Activated CD4-positive, alpha-beta memory T cell treated with anti-CD3 and anti-CD28 coated beads, Interleukin-2, amount 10 ng/mL, durations not matched to agents 7 days and 5 days (primary cell): ENCODE measurements around the gene PCLO. TPM values are rescaled to one million over a fixed set of nuclear protein-coding genes. Genes with fewer than 3 reads are reported as not detected.
"Not testable (repeated sequence)": the region's sequence is repeated elsewhere in the genome, so short reads cannot be mapped to it uniquely, and the experiment has no call there.

Experiments
- CTCF ChIA-PET: fragments of 350-600 bp; sonication (Branson Sonifier 250); formaldehyde crosslinking; loops from one replicate; lab custom pipeline; 2021; ENCODE audit warnings: antibody characterized with exemption, inconsistent platforms; lab: Charles Lee
- POLR2A ChIA-PET: fragments of 350-600 bp; sonication (Branson Sonifier 250); formaldehyde crosslinking; loops from one replicate; lab custom pipeline; 2021; ENCODE audit warnings: antibody characterized with exemption; lab: Charles Lee
- DNase-seq: peaks from one replicate; pipeline ENCODE4 v3.0.0-alpha.2; 2020
- H3K27ac Mint-ChIP-seq: one replicate; pipeline ENCODE4 v1.8.0; 2021; ENCODE audit warnings: mild to moderate bottlenecking, mixed read lengths
- H3K27me3 Mint-ChIP-seq: one replicate; pipeline ENCODE4 v1.8.0; 2021; ENCODE audit warnings: mixed read lengths
- H3K36me3 Mint-ChIP-seq: one replicate; pipeline ENCODE4 v1.8.0; 2021; ENCODE audit warnings: low read depth, mixed read lengths
- H3K4me1 Mint-ChIP-seq: one replicate; pipeline ENCODE4 v1.8.0; 2021; ENCODE audit warnings: mixed read lengths
- H3K4me3 Mint-ChIP-seq: one replicate; pipeline ENCODE4 v1.8.0; 2021; ENCODE audit warnings: mild to moderate bottlenecking, mixed read lengths
- H3K9me3 Mint-ChIP-seq: one replicate; pipeline ENCODE4 v1.8.0; 2021; ENCODE audit warnings: mixed read lengths
- total RNA-seq, 2 experiments: library from RNA; stranded (reverse); gene quantifications; one replicate each; pipeline ENCODE4 v1.2.3, GENCODE V29; 2021

PCLO gene
- total RNA-seq, 2 experiments from 2014 or later, result not detected

GRCh38 chr7:82957521-82957920, 205.2 kb downstream of the PCLO start:
- no peaks in the 10 kb centered on the region for H3K27me3 Mint-ChIP-seq
- H3K4me1 Mint-ChIP-seq, result no peaks in the 10 kb centered on the region
- no peak for DNase-seq
- CTCF ChIA-PET, result no interaction called here
- POLR2A ChIA-PET, result no interaction called here
- H3K27ac Mint-ChIP-seq, result no peak overlapping the region
- no peak overlapping the region for H3K4me3 Mint-ChIP-seq
- peaks cover 9% of the 10 kb centered on the region for H3K9me3 Mint-ChIP-seq
- H3K36me3 Mint-ChIP-seq, result no peaks in the 10 kb centered on the region

GRCh38 chr7:82953324-82954027, 209.2 kb downstream of the PCLO start:
- POLR2A ChIA-PET, result no interaction called here
- Mint-ChIP-seq H3K4me1 (no peaks in the 10 kb centered on the region), H3K27ac (no peak overlapping the region), H3K36me3 (no peaks in the 10 kb centered on the region), H3K4me3 (no peak overlapping the region), H3K9me3 (peaks cover 19% of the 10 kb centered on the region), H3K27me3 (no peaks in the 10 kb centered on the region)
- DNase-seq, result no peak
- CTCF ChIA-PET, result no interaction called here

DNA sequence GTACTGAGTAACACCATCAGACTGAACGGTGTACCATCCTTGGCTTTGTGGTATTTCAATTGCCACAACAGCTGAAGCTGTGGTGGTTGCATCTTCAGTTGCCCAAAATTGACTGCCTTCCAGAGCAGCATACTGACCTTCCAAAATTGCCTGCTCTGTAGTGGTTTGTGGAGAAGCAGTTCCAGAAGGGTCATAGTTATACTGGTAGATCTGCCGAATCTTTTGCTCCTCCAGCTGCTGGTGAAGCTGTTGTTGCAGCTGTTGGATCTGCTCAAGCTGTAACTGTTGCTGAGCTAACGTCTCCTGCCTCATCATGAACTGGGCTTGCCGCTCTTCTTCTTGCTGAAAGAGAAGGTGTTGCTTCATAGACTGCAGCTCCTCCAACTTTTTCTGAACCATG, 212.2 kb downstream of the PCLO start:
- Mint-ChIP-seq H3K27me3 (no peaks in the 10 kb centered on the region), H3K36me3 (no peaks in the 10 kb centered on the region), H3K4me3 (no peak overlapping the region), H3K27ac (no peak overlapping the region), H3K9me3 (peaks cover 15% of the 10 kb centered on the region), H3K4me1 (no peaks in the 10 kb centered on the region)
- DNase-seq, result no peak
- CTCF ChIA-PET, result no interaction called here
- POLR2A ChIA-PET, result no interaction called here

DNA sequence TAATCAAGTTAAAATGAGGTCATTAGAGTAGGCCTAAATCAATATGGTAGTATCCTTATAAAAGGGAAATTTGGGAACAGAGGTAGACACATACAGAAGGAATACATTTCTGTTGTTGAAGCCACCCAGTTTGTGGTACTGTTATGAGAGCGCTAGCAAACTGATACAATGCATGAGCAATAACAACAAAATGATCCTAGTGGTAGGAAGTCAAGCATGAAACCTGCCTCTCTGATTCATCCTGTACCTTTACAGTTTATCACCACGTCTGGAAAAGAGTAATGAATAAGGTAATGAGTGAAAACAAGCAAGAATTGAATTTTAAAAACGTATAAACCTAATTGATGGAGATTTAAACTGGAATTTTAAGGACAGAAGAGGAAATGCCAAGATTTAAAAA, 217.2 kb downstream of the PCLO start:
- Mint-ChIP-seq H3K27ac (no peak overlapping the region), H3K9me3 (peaks cover 7% of the 10 kb centered on the region), H3K27me3 (no peaks in the 10 kb centered on the region), H3K4me3 (no peak overlapping the region), H3K4me1 (no peaks in the 10 kb centered on the region), H3K36me3 (no peaks in the 10 kb centered on the region)
- ChIA-PET CTCF (no interaction called here), POLR2A (no interaction called here)
- no peak for DNase-seq

- H3K27me3 Mint-ChIP-seq, result no peaks in the 10 kb centered on the region
- peaks cover 7% of the 10 kb centered on the region for H3K9me3 Mint-ChIP-seq
- H3K27ac Mint-ChIP-seq, result no peak overlapping the region
- ChIA-PET POLR2A (no interaction called here), CTCF (no interaction called here)
- no peak overlapping the region for H3K4me3 Mint-ChIP-seq
- no peaks in the 10 kb centered on the region for H3K36me3 Mint-ChIP-seq
- no peaks in the 10 kb centered on the region for H3K4me1 Mint-ChIP-seq
- no peak for DNase-seq
These were observed 217.6 kb downstream of the PCLO start for GRCh38 chr7:82945056-82945455.

- Mint-ChIP-seq H3K36me3 (no peaks in the 10 kb centered on the region), H3K27ac (no peak overlapping the region), H3K27me3 (no peaks in the 10 kb centered on the region), H3K9me3 (peaks cover 4% of the 10 kb centered on the region), H3K4me3 (no peak overlapping the region), H3K4me1 (no peaks in the 10 kb centered on the region)
- ChIA-PET POLR2A (no interaction called here), CTCF (no interaction called here)
- no peak for DNase-seq
These were observed 230.2 kb downstream of the PCLO start for GRCh38 chr7:82932516-82932915.

DNA sequence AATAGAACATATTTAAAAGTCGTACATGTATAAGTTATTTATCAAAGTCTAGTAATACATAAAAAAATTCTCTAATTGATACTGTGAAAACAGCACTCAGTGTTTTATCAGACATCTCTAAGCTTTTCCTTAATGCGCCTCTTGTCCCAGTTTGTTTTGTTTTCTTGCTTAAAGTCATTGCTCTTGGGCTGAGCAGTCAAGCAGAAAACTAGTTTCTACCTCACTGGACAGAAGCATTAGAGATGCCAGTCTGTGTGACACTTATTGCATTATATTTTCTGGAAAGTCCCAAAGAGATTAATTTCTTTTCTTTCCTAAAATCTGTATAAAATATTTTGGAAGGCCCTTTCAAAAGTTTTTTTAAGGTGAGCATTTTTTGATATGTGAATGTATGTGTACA, 236.2 kb downstream of the PCLO start:
- DNase-seq, result no peak
- Mint-ChIP-seq H3K9me3 (peaks cover 11% of the 10 kb centered on the region), H3K27ac (no peak overlapping the region), H3K36me3 (no peaks in the 10 kb centered on the region), H3K4me1 (no peaks in the 10 kb centered on the region), H3K4me3 (no peak overlapping the region), H3K27me3 (no peaks in the 10 kb centered on the region)
- CTCF ChIA-PET, result no interaction called here
- POLR2A ChIA-PET, result no interaction called here

- H3K9me3 Mint-ChIP-seq, result peaks cover 11% of the 10 kb centered on the region
- no peak overlapping the region for H3K4me3 Mint-ChIP-seq
- H3K36me3 Mint-ChIP-seq, result no peaks in the 10 kb centered on the region
- H3K27ac Mint-ChIP-seq, result no peak overlapping the region
- DNase-seq, result no peak
- POLR2A ChIA-PET, result no interaction called here
- CTCF ChIA-PET, result no interaction called here
- H3K27me3 Mint-ChIP-seq, result no peaks in the 10 kb centered on the region
- no peaks in the 10 kb centered on the region for H3K4me1 Mint-ChIP-seq
These were observed 237.4 kb downstream of the PCLO start for GRCh38 chr7:82925331-82925730.

- Mint-ChIP-seq H3K36me3 (no peaks in the 10 kb centered on the region), H3K9me3 (peaks cover 10% of the 10 kb centered on the region), H3K4me1 (no peaks in the 10 kb centered on the region), H3K27ac (no peak overlapping the region), H3K4me3 (no peak overlapping the region), H3K27me3 (no peaks in the 10 kb centered on the region)
- no peak for DNase-seq
- POLR2A ChIA-PET, result no interaction called here
- CTCF ChIA-PET, result no interaction called here
These were observed 256.2 kb downstream of the PCLO start for GRCh38 chr7:82906502-82906901.

DNA sequence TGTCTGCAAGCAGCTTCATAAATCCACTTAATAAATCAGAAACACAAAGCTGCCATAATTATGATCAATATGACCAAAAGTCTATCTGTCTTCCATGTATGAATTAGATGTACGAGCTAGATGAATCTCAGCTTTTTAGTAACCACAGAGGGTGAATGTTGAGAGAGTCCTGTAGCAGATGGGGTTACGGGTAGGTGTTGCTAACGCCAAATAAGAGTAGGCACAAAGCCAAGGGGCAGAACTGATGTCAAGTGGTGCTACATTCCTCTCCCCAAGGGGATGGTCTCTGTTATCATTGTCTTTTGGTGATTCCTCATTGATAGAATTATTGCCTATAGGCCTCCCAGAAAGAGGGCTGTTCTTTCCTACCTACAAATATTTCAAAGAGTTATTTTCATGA, 257.8 kb downstream of the PCLO start:
- no peaks in the 10 kb centered on the region for H3K27me3 Mint-ChIP-seq
- ChIA-PET CTCF (no interaction called here), POLR2A (no interaction called here)

GRCh38 chr7:82901098-82901497, 261.6 kb downstream of the PCLO start:
- H3K27ac Mint-ChIP-seq, CTCF ChIA-PET, POLR2A ChIA-PET, H3K36me3 Mint-ChIP-seq, DNase-seq, H3K4me3 Mint-ChIP-seq, H3K4me1 Mint-ChIP-seq, H3K27me3 Mint-ChIP-seq: not testable (repeated sequence)
- H3K9me3 Mint-ChIP-seq, result peaks cover 14% of the 10 kb centered on the region

More for the DNA sequence above, 257.8 kb downstream of the PCLO start:
- H3K9me3 Mint-ChIP-seq, result peaks cover 14% of the 10 kb centered on the region
- no peaks in the 10 kb centered on the region for H3K4me1 Mint-ChIP-seq
- no peaks in the 10 kb centered on the region for H3K36me3 Mint-ChIP-seq
- DNase-seq, result no peak
- H3K27ac Mint-ChIP-seq, result no peak overlapping the region
- no peak overlapping the region for H3K4me3 Mint-ChIP-seq

DNA sequence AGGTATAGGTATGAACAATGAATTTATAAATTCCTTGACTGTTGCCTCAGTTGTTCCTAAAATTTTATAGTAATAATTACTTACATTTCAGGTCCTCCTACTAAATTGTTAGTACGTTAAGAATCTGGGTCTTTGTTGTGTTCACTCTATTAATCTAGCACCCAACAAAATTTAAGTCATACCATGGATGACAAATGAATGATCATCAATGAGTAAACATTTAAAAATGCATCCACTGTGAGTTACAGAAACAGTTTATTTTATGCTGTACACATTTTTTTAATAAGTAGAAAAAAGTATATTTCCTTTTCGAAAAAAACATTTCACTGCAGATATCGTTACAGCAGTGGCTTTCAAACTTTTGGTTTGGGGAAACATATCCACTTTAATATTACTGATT, 265.2 kb downstream of the PCLO start:
- CTCF ChIA-PET, result no interaction called here
- peaks cover 7% of the 10 kb centered on the region for H3K9me3 Mint-ChIP-seq
- no peaks in the 10 kb centered on the region for H3K27me3 Mint-ChIP-seq
- POLR2A ChIA-PET, result no interaction called here
- H3K27ac Mint-ChIP-seq, result no peak overlapping the region
- no peaks in the 10 kb centered on the region for H3K4me1 Mint-ChIP-seq
- DNase-seq, result no peak
- H3K4me3 Mint-ChIP-seq, result no peak overlapping the region
- H3K36me3 Mint-ChIP-seq, result no peaks in the 10 kb centered on the region

DNA sequence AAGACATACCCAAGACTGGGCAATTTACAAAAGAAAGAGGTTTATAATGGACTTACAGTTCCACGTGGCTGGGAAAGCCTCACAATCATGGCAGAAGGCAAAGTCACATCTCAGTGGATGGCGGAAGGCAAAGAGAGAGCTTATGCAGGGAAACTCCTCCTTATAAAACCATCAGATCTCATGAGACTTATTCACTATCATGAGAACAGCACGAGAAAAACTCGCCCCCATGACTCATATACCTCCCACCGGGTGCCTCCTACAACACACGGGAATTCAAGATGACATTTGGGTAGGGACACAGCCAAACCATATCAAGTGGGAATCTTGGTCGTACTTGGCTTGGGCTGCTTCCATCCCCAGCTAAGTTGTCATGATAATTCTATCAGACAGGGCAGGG, 268.3 kb downstream of the PCLO start:
- H3K4me3 Mint-ChIP-seq, H3K27ac Mint-ChIP-seq, CTCF ChIA-PET, H3K9me3 Mint-ChIP-seq, H3K4me1 Mint-ChIP-seq, H3K36me3 Mint-ChIP-seq, H3K27me3 Mint-ChIP-seq, DNase-seq, POLR2A ChIA-PET: not testable (repeated sequence)

DNA sequence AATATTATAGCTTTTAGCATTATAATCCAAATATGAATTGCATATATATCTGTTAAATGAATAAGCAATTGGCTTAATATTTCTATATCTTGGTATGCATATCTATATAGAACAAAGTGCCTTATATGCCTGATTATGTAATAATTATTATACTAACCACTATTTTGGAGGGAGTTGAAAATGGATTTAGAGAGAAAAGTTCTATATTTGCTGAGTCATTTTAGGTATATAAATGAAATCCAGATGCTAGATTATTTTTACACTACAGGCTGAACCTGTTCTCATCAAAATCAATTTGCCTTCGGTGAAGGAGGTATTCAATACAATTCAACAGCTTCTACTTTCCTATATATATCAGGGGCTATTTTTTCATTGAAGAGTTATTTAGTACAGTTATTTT, 276.4 kb downstream of the PCLO start:
- CTCF ChIA-PET, result no interaction called here
- Mint-ChIP-seq H3K27me3 (no peaks in the 10 kb centered on the region), H3K27ac (no peak overlapping the region), H3K4me3 (no peak overlapping the region), H3K4me1 (no peaks in the 10 kb centered on the region), H3K9me3 (peaks cover 2% of the 10 kb centered on the region), H3K36me3 (no peaks in the 10 kb centered on the region)
- no peak for DNase-seq
- POLR2A ChIA-PET, result no interaction called here
